ENCODE results near the gene CBY1. TPM values are rescaled to one million over a fixed set of nuclear protein-coding genes. Genes with fewer than 3 reads are reported as not detected.

Gene CBY1
- 22.9 and 24.1 TPM in 2 replicates for total RNA-seq

GRCh38 chr22:38656256-38657044, at the start of gene CBY1, which contains the start of gene FAM227A:
Gene CBY1 (plus strand): TSS chr22:38656638. CDS start chr22:38668055, 11,417 bp downstream.
Gene FAM227A (minus strand): TSS chr22:38656392. CDS start chr22:38650168, 6,224 bp downstream.

GRCh38 chr22:38681582-38682335, 25.3 kb downstream of the CBY1 start, which contains the start of gene TOMM22:
Gene TOMM22 (plus strand): TSS chr22:38681957. CDS start chr22:38681979, 22 bp downstream.

GRCh38 chr22:38700789-38701628, 44.6 kb downstream of the CBY1 start, which contains the start of gene JOSD1:
Gene JOSD1 (minus strand): TSS chr22:38700943. CDS start chr22:38699987, 956 bp downstream.

GRCh38 chr22:38705235-38706100, 49.0 kb downstream of the CBY1 start, which contains the start of gene GTPBP1:
Gene GTPBP1 (plus strand): TSS chr22:38705944. CDS start chr22:38705956, 12 bp downstream.

Other genes starting within 250 kb of the CBY1 start
- gene KCNJ4, start 201.4 kb upstream of the CBY1 start, total RNA-seq: not detected in 2 replicates
- gene KDELR3, start 188.5 kb upstream of the CBY1 start, total RNA-seq: 16.6 and 22.8 TPM in 2 replicates
- gene DDX17, start 150.3 kb upstream of the CBY1 start, total RNA-seq: 107 and 159 TPM in 2 replicates
- gene DMC1, start 86.5 kb upstream of the CBY1 start, total RNA-seq: 0.39 and 1.7 TPM in 2 replicates
- 0.16 TPM in 1 of 2 replicates, not detected in the other for gene FAM227A, start 246 bp upstream of the CBY1 start, total RNA-seq
- 57.6 and 109 TPM in 2 replicates for gene TOMM22, start 25.3 kb downstream of the CBY1 start, total RNA-seq
- gene JOSD1, start 44.3 kb downstream of the CBY1 start, total RNA-seq: 42.0 and 86.2 TPM in 2 replicates
- gene GTPBP1, start 49.3 kb downstream of the CBY1 start, total RNA-seq: 23.8 and 33.0 TPM in 2 replicates
- 72.1 and 72.8 TPM in 2 replicates for gene SUN2, start 99.4 kb downstream of the CBY1 start, total RNA-seq
- 18.8 and 23.2 TPM in 2 replicates for gene DNAL4, start 137.5 kb downstream of the CBY1 start, total RNA-seq
- gene NPTXR, start 187.4 kb downstream of the CBY1 start, total RNA-seq: 0.16 TPM in 1 of 2 replicates, not detected in the other
- 14.4 and 17.0 TPM in 2 replicates for gene CBX6, start 215.6 kb downstream of the CBY1 start, total RNA-seq

Measured in hair follicular keratinocyte (primary cell).